ENCODE results near the gene EPO.

The EPO gene

GRCh38 chr7:100720279-100720670, at the start of gene EPO:
EPO (plus strand) TSS chr7:100720468; CDS start chr7:100720981, 513 bp downstream.
- peak; percentile 18 for ATAC-seq
- TF ChIP-seq PPARA (CRISPR knock-in tag; IDR thresholded peaks at IDR 0.05; ENCODE audit: borderline replicate concordance), result no peak
- no peak for TF ChIP-seq ISL1 (CRISPR knock-in tag; IDR thresholded peaks at IDR 0.05)

- ATAC-seq, result no peak
- 0 out of 2 replicates have a peak, but pooled peaks have one; percentile 13 for TF ChIP-seq RARB (CRISPR knock-in tag; IDR thresholded peaks at IDR 0.05)
- TF ChIP-seq ZNF565 (CRISPR knock-in tag; conservative IDR thresholded peaks at IDR 0.05; ENCODE audit: low read depth), result no peak
- TF ChIP-seq, protein P1, sequence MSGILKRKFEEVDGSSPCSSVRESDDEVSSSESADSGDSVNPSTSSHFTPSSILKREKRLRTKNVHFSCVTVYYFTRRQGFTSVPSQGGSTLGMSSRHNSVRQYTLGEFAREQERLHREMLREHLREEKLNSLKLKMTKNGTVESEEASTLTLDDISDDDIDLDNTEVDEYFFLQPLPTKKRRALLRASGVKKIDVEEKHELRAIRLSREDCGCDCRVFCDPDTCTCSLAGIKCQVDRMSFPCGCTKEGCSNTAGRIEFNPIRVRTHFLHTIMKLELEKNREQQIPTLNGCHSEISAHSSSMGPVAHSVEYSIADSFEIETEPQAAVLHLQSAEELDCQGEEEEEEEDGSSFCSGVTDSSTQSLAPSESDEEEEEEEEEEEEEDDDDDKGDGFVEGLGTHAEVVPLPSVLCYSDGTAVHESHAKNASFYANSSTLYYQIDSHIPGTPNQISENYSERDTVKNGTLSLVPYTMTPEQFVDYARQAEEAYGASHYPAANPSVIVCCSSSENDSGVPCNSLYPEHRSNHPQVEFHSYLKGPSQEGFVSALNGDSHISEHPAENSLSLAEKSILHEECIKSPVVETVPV (CRISPR knock-in tag; IDR thresholded peaks at IDR 0.05), result no peak
Measured at GRCh38 chr7:100671353-100672327, 48.6 kb upstream of the EPO start.

DNA sequence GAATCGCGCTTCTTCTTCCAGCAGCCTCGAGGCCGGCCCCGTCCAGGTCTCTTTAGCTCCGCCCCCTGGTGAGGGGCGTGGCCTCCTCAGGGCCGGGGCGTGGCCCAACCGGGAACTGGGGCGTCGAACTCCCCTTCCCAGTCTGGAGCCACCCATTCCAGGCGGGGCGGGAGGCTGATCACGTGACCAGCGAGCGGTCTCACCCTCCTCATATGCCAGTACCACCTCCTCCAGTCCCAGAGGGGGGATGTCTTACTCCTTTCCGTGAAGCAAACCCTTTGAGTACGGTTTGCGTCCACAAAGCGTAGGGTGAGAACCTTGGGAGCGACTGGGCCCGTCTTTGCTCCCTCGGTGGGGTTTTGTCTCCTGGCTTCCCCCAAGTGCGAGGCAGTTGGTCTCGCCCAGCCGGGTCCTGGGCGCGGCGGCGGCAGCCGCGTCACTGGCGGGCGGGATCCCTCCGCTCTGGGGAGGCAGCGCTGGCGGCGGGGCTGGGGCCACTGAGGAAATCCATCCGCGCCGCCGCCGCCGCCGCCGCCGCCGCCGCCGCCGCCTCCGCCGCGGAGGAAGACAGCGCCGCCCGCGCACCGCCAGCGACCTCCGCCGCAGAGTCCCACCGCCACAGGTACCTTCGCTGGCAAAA, 46.8 kb upstream of the EPO start, which contains the start of gene GNB2:
GNB2 (plus strand) TSS at position 439 of the 640 bp plus-strand sequence. CDS start 2,526 bp downstream, outside the sequence.
- peak; percentile 71 for ATAC-seq
- TF ChIP-seq ARNTL (CRISPR knock-in tag; IDR thresholded peaks at IDR 0.05; ENCODE audit: borderline replicate concordance, low read depth) (no peak), GLIS3 (CRISPR knock-in tag; IDR thresholded peaks at IDR 0.05) (no peak; the same call in 1 of the 2 replicates), PPARA (CRISPR knock-in tag; IDR thresholded peaks at IDR 0.05; ENCODE audit: borderline replicate concordance) (no peak; the same call in 1 of the 2 replicates), TOX (CRISPR knock-in tag; IDR thresholded peaks at IDR 0.05; ENCODE audit: borderline replicate concordance) (no peak), TSHZ2 (CRISPR knock-in tag; IDR thresholded peaks at IDR 0.05) (no peak; the same call in 1 of the 2 replicates), ZFP30 (CRISPR knock-in tag; IDR thresholded peaks at IDR 0.05) (no peak), OSR1 (CRISPR knock-in tag; IDR thresholded peaks at IDR 0.05) (no peak), ISL1 (CRISPR knock-in tag; IDR thresholded peaks at IDR 0.05) (no peak), ESRRG (CRISPR knock-in tag; IDR thresholded peaks at IDR 0.05) (no peak), ZC3H10 (CRISPR knock-in tag; IDR thresholded peaks at IDR 0.05) (no peak), TCF4 (CRISPR knock-in tag; IDR thresholded peaks at IDR 0.05; ENCODE audit: borderline replicate concordance) (no peak), PATZ1 (CRISPR knock-in tag; IDR thresholded peaks at IDR 0.05; ENCODE audit: borderline replicate concordance) (no peak), ZNF565 (CRISPR knock-in tag; conservative IDR thresholded peaks at IDR 0.05; ENCODE audit: low read depth) (no peak), ZFP3 (CRISPR knock-in tag; IDR thresholded peaks at IDR 0.05) (peak; percentile 76), BACH2 (CRISPR knock-in tag; IDR thresholded peaks at IDR 0.05; ENCODE audit: borderline replicate concordance) (0 out of 2 replicates have a peak, but pooled peaks have one; percentile 48), SNAI2 (CRISPR knock-in tag; IDR thresholded peaks at IDR 0.05) (no peak), CSDC2 (CRISPR knock-in tag; IDR thresholded peaks at IDR 0.05) (peak; percentile 74; the same call in 1 of the 2 replicates), RARB (CRISPR knock-in tag; IDR thresholded peaks at IDR 0.05) (no peak), ZNF8 (CRISPR knock-in tag; IDR thresholded peaks at IDR 0.05) (no peak), ZNF70 (CRISPR knock-in tag; IDR thresholded peaks at IDR 0.05) (no peak)
- TF ChIP-seq, protein P2, sequence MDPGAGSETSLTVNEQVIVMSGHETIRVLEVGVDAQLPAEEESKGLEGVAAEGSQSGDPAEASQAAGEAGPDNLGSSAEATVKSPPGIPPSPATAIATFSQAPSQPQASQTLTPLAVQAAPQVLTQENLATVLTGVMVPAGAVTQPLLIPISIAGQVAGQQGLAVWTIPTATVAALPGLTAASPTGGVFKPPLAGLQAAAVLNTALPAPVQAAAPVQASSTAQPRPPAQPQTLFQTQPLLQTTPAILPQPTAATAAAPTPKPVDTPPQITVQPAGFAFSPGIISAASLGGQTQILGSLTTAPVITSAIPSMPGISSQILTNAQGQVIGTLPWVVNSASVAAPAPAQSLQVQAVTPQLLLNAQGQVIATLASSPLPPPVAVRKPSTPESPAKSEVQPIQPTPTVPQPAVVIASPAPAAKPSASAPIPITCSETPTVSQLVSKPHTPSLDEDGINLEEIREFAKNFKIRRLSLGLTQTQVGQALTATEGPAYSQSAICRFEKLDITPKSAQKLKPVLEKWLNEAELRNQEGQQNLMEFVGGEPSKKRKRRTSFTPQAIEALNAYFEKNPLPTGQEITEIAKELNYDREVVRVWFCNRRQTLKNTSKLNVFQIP (CRISPR knock-in tag; IDR thresholded peaks at IDR 0.05; ENCODE audit: borderline replicate concordance, low read depth), result peak; percentile 86; the same call in 1 of the 2 replicates
- TF ChIP-seq, protein P1 (CRISPR knock-in tag; IDR thresholded peaks at IDR 0.05), result no peak
- TF ChIP-seq, protein P3, sequence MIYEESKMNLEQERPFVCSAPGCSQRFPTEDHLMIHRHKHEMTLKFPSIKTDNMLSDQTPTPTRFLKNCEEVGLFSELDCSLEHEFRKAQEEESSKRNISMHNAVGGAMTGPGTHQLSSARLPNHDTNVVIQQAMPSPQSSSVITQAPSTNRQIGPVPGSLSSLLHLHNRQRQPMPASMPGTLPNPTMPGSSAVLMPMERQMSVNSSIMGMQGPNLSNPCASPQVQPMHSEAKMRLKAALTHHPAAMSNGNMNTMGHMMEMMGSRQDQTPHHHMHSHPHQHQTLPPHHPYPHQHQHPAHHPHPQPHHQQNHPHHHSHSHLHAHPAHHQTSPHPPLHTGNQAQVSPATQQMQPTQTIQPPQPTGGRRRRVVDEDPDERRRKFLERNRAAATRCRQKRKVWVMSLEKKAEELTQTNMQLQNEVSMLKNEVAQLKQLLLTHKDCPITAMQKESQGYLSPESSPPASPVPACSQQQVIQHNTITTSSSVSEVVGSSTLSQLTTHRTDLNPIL (CRISPR knock-in tag; IDR thresholded peaks at IDR 0.05; ENCODE audit: low read depth), result no peak

Data from SK-N-SH treated with all-trans-retinoic acid at 6 μM for 48 hours (cell line).